ENCODE results near the gene ZMYND8. TPM values are rescaled to one million over a fixed set of nuclear protein-coding genes. Genes with fewer than 3 reads are reported as not detected.

The ZMYND8 gene
- total and polyA plus RNA-seq, 2 of the 8 experiments (the other 6 are each of a cell fraction or from before 2014, with no cell fraction given): 50.5 to 163 TPM

- WGBS, 2 experiments (ENCODE audit: extremely low coverage in 1 of 2, insufficient coverage in 1 of 2, insufficient read length in 1 of 2, insufficient replicate concordance in 2 of 2, low coverage in 1 of 2, low lambda C conversion rate in 2 of 2, missing lambda C conversion rate in 1 of 2): 92 to 100% methylated on average over 1 of the region's 1 CpG
- Histone ChIP-seq H3K4me1 (replicated peaks in 1 of 4; ENCODE audit: control insufficient read depth in 3 of 4, insufficient read depth in 4 of 4, low read length in 3 of 4) (no peaks in the 10 kb centered on the region), H3K79me2 (ENCODE audit: control insufficient read depth in 1 of 2, insufficient read depth in 2 of 2, low read length in 2 of 2) (peaks cover 0 to 64% of the 10 kb centered on the region in 2 experiments; a peak in 2 of 4 replicates), H2AFZ (ENCODE audit: low read length) (no peak overlapping the region), H3K18ac (ENCODE audit: extremely low read depth, low read length) (no peak overlapping the region), H3K4ac (replicated peaks; ENCODE audit: insufficient read length, low read depth, low read length) (no peak overlapping the region), H2BK20ac (ENCODE audit: low read length) (no peak overlapping the region), H3K27me3 (replicated peaks in 1 of 4; ENCODE audit: control insufficient read depth in 3 of 4, extremely low read depth in 1 of 4, insufficient read depth in 3 of 4, low read length in 3 of 4) (no peaks in the 10 kb centered on the region), H3K79me1 (ENCODE audit: low read depth, low read length) (peaks cover 6% of the 10 kb centered on the region; the same call in 1 of the 2 replicates), H3K14ac (ENCODE audit: insufficient read length) (no peak overlapping the region), H2BK15ac (ENCODE audit: low read length) (no peak overlapping the region), H3K9me3 (ENCODE audit: insufficient read depth in 2 of 2, low read depth in 1 of 2, low read length in 1 of 2) (no peaks in the 10 kb centered on the region), H3K4me2 (ENCODE audit: insufficient read depth in 1 of 2, low read depth in 2 of 2, low read length in 2 of 2) (no peak overlapping the region), H3K4me3 (ENCODE audit: extremely low read depth in 1 of 4, insufficient read depth in 2 of 4, low read depth in 3 of 4, low read length in 4 of 4) (no peak overlapping the region), H3K56ac (replicated peaks; ENCODE audit: insufficient read length, low read depth, low read length) (no peak overlapping the region), H3K36me3 (ENCODE audit: control insufficient read depth in 2 of 4, insufficient read depth in 4 of 4, low read length in 3 of 4) (peaks cover 16 to 75% (median 59%) of the 10 kb centered on the region in 4 experiments; a peak in 7 of 8 replicates), H4K8ac (ENCODE audit: extremely low read depth, insufficient read depth, low read length) (no peak overlapping the region), H4K5ac (ENCODE audit: insufficient read length, low read depth, low read length) (no peak overlapping the region), H2BK12ac (ENCODE audit: low read depth, low read length) (no peak overlapping the region), H2BK120ac (replicated peaks; ENCODE audit: low read depth, low read length) (no peak overlapping the region), H3K9ac (replicated peaks in 1 of 4; ENCODE audit: extremely low read depth in 1 of 4, low read depth in 3 of 4, low read length in 3 of 4) (no peak overlapping the region), H2BK5ac (ENCODE audit: low read depth, low read length) (no peak overlapping the region), H3K23me2 (ENCODE audit: low read depth, low read length) (peaks cover 3% of the 10 kb centered on the region; the same call in 1 of the 2 replicates), H3K27ac (ENCODE audit: low read depth, low read length) (no peak overlapping the region), H4K20me1 (replicated peaks in 1 of 2; ENCODE audit: control insufficient read depth in 1 of 2, insufficient read depth in 2 of 2, low read length in 2 of 2) (peaks cover 2 to 6% of the 10 kb centered on the region in 2 experiments), H3K23ac (ENCODE audit: insufficient read length) (no peak overlapping the region), H2AK5ac (ENCODE audit: low read depth, low read length) (no peak overlapping the region), H4K91ac (replicated peaks; ENCODE audit: insufficient read length, low read length) (no peak overlapping the region)
- FAIRE-seq (no peak), DNase-seq (ENCODE audit: low read depth in 1 of 2, low spot score in 2 of 2) (no peak)
- CTCF ChIA-PET (ENCODE audit: partially characterized antibody): interaction anchor here (1.0 kb wide), 1 partner anchor 16 kb away, joined by 4 read pairs; no protein-coding TSS in a partner anchor
- POLR2A ChIA-PET (ENCODE audit: partially characterized antibody): interaction anchor here (1.2 to 2.1 kb wide), 3 partner anchors 9 to 11 kb away, joined by 3 to 7 read pairs (median 4); no protein-coding TSS in a partner anchor
- TF ChIP-seq SRF (IDR thresholded peaks at IDR 0.05; ENCODE audit: low read depth, low read length) (no peak), CREB1 (IDR thresholded peaks at IDR 0.05) (no peak), MAFK (IDR thresholded peaks at IDR 0.05; ENCODE audit: low read depth, low read length) (no peak), POLR2AphosphoS5 (IDR thresholded peaks at IDR 0.05; ENCODE audit: low read depth, low read length) (no peak), SIRT6 (IDR thresholded peaks at IDR 0.05; ENCODE audit: low read length) (no peak), FOSL1 (IDR thresholded peaks at IDR 0.05; ENCODE audit: insufficient read depth, low read depth, low read length) (no peak), SP2 (IDR thresholded peaks at IDR 0.05; ENCODE audit: low read length) (no peak), ASH2L (IDR thresholded peaks at IDR 0.05; ENCODE audit: low read length) (no peak), NRF1 (IDR thresholded peaks at IDR 0.05; ENCODE audit: low read depth, low read length) (no peak), CBX8 (IDR thresholded peaks at IDR 0.05; ENCODE audit: borderline replicate concordance, low read depth, low read length) (no peak), TCF12 (IDR thresholded peaks at IDR 0.05; ENCODE audit: low read depth, low read length) (no peak), GABPA (IDR thresholded peaks at IDR 0.05; ENCODE audit: borderline replicate concordance, insufficient read depth, low read length) (no peak), RFX5 (IDR thresholded peaks at IDR 0.05; ENCODE audit: borderline replicate concordance, low read depth, low read length) (no peak), BCL11A (IDR thresholded peaks at IDR 0.05; ENCODE audit: low read depth in 2 of 2, low read length in 2 of 2) (no peak)
- TF ChIP-seq, protein P1, sequence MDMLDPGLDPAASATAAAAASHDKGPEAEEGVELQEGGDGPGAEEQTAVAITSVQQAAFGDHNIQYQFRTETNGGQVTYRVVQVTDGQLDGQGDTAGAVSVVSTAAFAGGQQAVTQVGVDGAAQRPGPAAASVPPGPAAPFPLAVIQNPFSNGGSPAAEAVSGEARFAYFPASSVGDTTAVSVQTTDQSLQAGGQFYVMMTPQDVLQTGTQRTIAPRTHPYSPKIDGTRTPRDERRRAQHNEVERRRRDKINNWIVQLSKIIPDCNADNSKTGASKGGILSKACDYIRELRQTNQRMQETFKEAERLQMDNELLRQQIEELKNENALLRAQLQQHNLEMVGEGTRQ (IDR thresholded peaks at IDR 0.05; ENCODE audit: low read length): no peak
Observed at GRCh38 chr20:47257256-47257655, 99.2 kb downstream of the ZMYND8 start.

All from H1 (cell line).